ENCODE results near the gene CCSER1.
"Not testable (repeated sequence)": the region's sequence is repeated elsewhere in the genome, so short reads cannot be mapped to it uniquely, and the experiment has no call there.

Gene CCSER1

DNA sequence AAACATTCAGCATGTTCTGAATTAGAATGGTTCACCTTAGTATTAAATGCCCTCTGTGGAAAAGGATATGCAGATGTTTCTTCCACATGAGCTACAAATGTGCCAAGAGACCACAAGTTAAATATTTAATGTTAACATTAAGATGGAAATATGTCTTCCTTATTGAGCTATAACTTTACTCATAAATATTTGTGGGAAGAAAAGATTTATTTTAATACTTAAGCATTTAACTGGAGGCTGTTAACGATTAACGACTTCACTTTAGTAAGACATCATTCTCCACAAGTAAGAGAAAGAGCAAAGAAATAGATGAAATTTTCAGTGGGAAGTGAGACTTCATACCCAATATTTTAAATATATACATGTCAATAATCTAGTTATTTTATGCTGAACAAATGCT, 1130.5 kb downstream of the CCSER1 start:
- no peak for DNase-seq (ENCODE audit: low spot score)
- TF ChIP-seq, protein P1, sequence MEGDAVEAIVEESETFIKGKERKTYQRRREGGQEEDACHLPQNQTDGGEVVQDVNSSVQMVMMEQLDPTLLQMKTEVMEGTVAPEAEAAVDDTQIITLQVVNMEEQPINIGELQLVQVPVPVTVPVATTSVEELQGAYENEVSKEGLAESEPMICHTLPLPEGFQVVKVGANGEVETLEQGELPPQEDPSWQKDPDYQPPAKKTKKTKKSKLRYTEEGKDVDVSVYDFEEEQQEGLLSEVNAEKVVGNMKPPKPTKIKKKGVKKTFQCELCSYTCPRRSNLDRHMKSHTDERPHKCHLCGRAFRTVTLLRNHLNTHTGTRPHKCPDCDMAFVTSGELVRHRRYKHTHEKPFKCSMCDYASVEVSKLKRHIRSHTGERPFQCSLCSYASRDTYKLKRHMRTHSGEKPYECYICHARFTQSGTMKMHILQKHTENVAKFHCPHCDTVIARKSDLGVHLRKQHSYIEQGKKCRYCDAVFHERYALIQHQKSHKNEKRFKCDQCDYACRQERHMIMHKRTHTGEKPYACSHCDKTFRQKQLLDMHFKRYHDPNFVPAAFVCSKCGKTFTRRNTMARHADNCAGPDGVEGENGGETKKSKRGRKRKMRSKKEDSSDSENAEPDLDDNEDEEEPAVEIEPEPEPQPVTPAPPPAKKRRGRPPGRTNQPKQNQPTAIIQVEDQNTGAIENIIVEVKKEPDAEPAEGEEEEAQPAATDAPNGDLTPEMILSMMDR (IDR thresholded peaks at IDR 0.05; ENCODE audit: extremely low read depth, missing control alignments), result no peak

DNA sequence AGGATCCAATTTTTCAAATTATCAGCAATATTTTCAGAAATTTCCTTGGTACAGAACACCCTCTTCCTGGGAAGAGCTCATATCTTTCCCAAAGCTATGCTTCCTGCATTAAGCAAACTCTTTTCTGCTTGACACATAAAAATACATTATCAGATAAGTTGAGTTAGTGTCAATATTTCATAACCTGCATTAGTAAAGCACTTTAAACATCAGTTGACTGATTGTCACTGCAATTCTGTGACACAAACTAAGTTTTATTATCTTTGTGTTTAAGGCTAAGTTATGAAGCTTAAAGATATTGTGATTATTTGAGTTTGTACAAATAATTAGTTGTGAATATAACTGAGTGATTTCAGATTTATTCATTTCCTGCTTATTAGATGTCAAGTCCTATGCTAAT, 1131.1 kb downstream of the CCSER1 start:
- TF ChIP-seq, protein P1 (IDR thresholded peaks at IDR 0.05; ENCODE audit: extremely low read depth, missing control alignments), result no peak
- no peak for DNase-seq (ENCODE audit: low spot score)

DNA sequence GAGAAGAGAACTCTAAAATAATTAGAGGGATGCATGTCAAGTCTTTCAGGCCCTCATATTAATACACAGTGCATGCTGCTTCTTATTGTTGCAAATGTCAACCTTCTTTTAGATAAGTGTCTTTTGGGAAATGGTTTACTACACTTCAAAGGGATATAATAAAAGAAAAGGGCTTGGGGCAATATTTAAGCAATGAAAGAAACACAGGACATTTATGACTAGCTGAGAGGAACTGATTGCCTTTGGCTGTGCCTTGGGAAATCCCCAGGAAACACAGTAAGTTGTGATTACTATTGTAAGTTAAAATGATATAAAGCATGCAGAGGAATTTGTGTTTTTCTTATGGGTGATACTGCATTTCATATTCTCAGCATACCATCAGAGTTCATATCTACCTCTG, 1140.3 kb downstream of the CCSER1 start:
- DNase-seq (ENCODE audit: low spot score), result peak; percentile 2
- TF ChIP-seq, protein P1 (IDR thresholded peaks at IDR 0.05; ENCODE audit: extremely low read depth, missing control alignments), result no peak

DNA sequence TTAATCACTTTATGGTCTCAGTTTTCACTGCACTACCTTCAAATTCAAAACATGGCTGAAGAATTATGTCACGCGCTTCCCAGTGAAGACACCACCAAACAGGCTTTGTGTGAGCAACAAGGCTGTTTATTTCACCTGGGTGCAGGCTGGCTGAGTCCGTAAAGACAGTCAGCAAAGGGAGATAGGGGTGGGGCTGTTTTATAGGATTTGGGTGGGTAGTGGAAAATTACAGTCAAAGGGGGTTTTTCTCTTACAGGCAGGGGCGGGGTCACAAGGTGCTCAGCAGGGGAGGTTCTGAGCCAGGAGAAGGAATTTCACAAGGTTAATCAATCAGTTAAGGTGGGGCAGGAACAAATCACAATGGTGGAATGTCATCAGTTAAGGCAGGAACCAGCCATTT, 1141.3 kb downstream of the CCSER1 start:
- not testable (repeated sequence) for DNase-seq (ENCODE audit: low spot score)

DNA sequence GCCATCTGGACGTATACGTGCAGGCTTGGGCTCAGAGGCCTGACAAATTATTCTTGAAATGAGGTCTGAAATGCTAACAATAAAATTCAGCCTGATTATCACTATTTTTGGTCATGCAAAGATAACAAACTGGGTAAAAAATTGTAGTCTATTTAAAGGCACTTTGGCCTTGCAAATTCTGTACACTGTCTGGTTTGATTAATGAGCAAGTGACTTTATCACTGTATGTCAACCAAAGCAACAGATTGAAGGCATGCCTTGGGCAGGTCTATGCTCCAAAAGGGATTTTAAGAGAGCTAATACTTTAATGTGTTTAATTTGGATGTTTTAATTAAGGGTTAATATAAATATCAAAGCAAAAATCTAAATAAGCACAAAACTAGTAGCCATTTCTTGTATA, 1141.7 kb downstream of the CCSER1 start:
- DNase-seq (ENCODE audit: low spot score), result no peak
- TF ChIP-seq, protein P1 (IDR thresholded peaks at IDR 0.05; ENCODE audit: extremely low read depth, missing control alignments), result no peak

DNA sequence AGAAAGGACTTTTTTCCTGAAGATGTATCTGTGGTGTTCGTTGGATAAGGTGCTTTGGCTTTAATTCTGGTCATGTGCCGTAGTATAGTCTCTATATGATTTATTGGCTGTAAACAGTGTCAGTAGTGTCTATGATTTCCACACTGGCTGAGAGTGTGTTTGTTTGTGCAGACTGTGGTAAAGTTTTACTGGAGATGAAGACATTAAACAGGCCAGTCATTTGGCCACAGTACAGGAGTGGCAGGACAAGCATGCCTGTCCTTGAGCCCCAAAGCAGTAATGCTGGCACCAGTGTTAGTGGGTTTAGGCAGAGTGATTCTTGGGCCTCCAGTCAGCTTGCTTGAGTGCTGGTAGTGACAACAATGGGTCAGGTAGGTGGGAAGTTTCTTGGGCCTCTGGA, 1152.7 kb downstream of the CCSER1 start:
- TF ChIP-seq, protein P1 (IDR thresholded peaks at IDR 0.05; ENCODE audit: extremely low read depth, missing control alignments), result no peak
- DNase-seq (ENCODE audit: low spot score), result no peak

DNA sequence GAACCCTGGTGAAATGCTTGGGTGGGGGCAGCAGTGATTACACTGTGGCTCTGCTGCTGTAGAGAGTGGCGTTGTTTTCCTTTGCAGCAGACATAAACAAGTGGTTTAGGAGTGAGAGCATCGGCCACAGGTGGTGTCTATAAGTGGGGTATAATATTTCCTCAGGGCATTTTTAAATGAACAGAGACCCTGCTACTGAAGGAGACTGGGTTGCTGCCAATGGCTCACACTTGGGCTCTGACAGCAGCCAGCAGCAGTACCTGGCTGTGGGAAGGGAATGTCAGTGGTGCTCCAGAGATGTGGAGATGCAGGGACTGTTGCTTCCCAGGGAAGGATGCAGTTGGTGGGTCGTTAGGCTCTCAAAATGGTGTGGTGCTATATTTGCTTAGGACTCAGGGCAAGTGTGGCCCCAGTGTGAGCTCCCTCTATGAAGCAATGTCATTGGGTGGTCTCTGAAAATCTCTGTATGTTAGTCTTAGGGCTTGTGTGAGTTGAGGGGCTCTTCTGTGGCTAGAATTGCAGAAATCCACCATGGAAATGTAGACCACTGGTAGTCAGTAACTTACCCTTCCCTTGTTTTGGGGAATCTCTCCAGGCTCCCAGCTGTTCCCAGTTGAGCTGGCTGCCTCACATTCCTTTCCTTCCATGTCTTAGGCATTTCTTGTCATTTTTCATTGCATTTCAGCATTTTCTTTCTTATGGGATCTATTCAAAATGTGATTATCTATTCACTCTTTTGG, 1153.5 kb downstream of the CCSER1 start:
- DNase-seq (ENCODE audit: low spot score), result no peak
- TF ChIP-seq, protein P1 (IDR thresholded peaks at IDR 0.05; ENCODE audit: extremely low read depth, missing control alignments), result no peak

DNA sequence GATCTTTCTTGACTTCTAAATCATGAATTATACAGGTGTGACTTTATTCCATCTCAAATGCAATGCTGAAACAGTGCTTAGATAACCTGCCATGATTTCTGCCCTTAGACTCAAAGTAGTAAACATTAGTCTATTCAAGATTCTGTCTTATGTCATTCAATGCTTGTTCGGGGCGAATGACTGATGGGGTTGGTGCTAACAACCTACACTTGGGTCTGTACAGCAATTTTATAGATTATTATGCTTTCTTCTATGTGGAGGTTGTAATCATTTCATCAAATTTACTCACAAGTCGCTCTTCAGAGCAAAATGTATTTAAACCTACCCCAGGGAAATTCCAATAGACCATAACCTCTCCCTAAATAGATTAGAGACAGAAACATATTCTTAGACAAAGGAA, 1155.0 kb downstream of the CCSER1 start:
- TF ChIP-seq, protein P1 (IDR thresholded peaks at IDR 0.05; ENCODE audit: extremely low read depth, missing control alignments), result no peak
- no peak for DNase-seq (ENCODE audit: low spot score)
